ENCODE data around the gene SIGMAR1.
"Not testable (repeated sequence)": the region's sequence is repeated elsewhere in the genome, so short reads cannot be mapped to it uniquely, and the experiment has no call there.

The SIGMAR1 gene

DNA sequence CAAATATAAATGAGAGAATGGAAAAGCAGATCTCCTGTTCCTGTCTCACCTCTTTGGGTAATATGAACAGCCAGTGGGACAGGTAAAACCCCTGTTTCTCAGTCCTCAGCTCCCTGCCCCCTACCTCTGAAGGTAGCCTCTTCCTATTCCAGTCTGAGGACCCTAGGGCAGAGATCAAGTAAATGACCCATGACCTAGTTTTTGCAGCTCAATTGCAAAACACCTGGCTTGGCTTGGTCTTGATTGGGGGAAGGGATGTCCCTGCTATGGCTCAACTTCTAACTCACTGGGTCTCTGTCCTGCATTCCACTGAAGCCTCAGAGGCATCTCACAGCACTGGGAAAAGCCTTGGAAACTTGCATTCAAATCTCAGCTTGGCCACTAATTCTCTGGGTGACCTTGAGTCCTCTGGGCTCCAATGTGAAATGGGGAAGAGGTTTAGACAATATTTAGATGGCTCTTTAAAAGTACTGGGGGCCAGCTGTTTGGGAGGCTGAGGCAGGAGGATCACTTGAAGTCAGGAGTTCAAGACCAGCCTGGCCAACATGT is 7.3 kb upstream of the SIGMAR1 start:
- DNase-seq (ENCODE audit: low spot score): no peak
- in situ Hi-C loops (cut with MboI; ENCODE audit: low sequenced_read_pairs, unreplicated experiment): no loop called here
- TF ChIP-seq, protein P1, sequence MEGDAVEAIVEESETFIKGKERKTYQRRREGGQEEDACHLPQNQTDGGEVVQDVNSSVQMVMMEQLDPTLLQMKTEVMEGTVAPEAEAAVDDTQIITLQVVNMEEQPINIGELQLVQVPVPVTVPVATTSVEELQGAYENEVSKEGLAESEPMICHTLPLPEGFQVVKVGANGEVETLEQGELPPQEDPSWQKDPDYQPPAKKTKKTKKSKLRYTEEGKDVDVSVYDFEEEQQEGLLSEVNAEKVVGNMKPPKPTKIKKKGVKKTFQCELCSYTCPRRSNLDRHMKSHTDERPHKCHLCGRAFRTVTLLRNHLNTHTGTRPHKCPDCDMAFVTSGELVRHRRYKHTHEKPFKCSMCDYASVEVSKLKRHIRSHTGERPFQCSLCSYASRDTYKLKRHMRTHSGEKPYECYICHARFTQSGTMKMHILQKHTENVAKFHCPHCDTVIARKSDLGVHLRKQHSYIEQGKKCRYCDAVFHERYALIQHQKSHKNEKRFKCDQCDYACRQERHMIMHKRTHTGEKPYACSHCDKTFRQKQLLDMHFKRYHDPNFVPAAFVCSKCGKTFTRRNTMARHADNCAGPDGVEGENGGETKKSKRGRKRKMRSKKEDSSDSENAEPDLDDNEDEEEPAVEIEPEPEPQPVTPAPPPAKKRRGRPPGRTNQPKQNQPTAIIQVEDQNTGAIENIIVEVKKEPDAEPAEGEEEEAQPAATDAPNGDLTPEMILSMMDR (IDR thresholded peaks at IDR 0.05; ENCODE audit: borderline replicate concordance, control extremely low read depth, extremely low read depth, insufficient read depth, missing control alignments): no peak

DNA sequence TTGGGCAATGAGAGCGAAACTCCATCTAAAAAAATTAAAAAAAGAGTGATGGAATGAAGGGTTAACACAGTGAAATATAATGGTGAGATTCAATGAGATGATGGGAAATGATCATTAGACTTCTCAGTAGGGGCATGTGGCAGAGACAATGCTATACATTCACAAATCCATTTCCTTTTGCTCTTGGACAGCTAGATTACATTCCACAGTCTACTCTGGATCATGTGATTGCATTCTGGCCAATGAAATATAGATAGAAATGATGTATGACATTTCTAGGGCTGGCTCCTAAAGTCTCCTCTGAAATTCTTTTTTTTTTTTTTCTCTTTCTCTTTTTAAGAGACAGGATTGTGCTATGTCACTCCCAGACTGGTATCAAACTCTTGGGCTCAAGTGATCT is 5.1 kb upstream of the SIGMAR1 start:
- TF ChIP-seq, protein P1 (IDR thresholded peaks at IDR 0.05; ENCODE audit: borderline replicate concordance, control extremely low read depth, extremely low read depth, insufficient read depth, missing control alignments): no peak
- no peak for DNase-seq (ENCODE audit: low spot score)
- in situ Hi-C loops (cut with MboI; ENCODE audit: low sequenced_read_pairs, unreplicated experiment): no loop called here

DNA sequence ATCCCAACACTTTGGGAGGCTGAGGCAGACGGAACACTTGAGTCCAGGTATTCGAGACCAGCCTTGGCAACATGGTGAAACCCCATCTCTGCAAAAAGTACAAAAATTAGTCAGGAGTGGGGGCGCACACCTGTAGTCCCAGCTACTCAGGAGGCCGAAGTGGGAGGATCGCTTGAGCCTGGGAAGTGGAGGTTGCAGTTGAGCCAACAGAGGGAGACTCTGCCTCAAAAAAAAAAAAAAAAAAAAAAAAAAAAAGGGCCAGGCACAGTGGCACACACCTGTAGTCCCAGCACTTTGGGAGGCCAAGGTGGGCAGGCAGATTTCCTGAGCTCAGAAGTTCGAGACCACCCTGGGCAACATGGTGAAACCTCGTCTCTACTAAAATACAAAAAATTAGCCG is 1.7 kb upstream of the SIGMAR1 start:
- DNase-seq (ENCODE audit: low spot score); in situ Hi-C loops (cut with MboI; ENCODE audit: low sequenced_read_pairs, unreplicated experiment): not testable (repeated sequence)

DNA sequence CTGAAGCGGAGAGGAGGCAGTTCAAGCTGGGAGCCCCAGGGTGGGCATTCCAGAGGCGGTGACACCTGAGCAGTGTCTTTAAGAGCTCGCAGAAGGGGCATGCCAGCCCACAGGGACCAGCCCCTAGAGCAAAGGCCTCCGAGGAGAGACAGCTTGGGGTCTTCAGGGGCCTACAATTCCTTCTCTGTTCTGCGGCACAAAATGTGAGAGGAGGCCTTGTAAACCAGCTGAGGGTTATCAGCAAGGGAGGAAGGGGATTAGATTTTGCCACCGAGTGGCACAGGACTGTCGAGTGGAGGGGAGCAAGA is 505 bp upstream of the SIGMAR1 start:
- in situ Hi-C loops (cut with MboI; ENCODE audit: low sequenced_read_pairs, unreplicated experiment): no loop called here
- TF ChIP-seq, protein P1 (IDR thresholded peaks at IDR 0.05; ENCODE audit: borderline replicate concordance, control extremely low read depth, extremely low read depth, insufficient read depth, missing control alignments): no peak
- no peak for DNase-seq (ENCODE audit: low spot score)

DNA sequence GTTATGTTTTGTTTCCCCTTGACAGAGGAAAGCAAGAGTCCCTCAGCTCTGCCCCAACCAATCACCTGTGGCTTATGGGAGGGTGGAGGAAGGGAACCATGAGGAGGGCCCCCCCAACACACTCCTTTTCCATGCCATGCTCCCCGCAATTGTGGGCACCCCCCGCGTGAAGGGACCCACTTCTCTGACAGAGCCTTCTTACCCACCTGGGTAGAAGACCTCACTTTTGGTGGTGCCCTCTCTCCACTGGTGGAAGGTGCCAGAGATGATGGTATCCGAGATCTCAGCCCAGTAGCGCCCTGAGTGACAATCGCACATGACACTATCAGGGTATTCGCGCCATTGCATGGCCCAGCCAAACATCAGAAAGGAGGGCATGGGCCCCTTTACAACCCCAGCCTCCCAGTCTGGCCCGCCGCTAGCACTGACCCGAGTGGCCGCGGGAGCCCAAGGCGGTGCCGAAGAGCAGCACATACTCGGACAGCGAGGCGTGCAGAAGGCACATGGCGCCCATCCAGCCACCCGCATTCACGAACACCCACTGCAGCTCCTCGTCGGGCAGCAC is 714 bp downstream of the SIGMAR1 start:
- TF ChIP-seq, protein P1 (IDR thresholded peaks at IDR 0.05; ENCODE audit: borderline replicate concordance, control extremely low read depth, extremely low read depth, insufficient read depth, missing control alignments): no peak
- DNase-seq (ENCODE audit: low spot score): no peak
- in situ Hi-C loops (cut with MboI; ENCODE audit: low sequenced_read_pairs, unreplicated experiment): no loop called here

DNA sequence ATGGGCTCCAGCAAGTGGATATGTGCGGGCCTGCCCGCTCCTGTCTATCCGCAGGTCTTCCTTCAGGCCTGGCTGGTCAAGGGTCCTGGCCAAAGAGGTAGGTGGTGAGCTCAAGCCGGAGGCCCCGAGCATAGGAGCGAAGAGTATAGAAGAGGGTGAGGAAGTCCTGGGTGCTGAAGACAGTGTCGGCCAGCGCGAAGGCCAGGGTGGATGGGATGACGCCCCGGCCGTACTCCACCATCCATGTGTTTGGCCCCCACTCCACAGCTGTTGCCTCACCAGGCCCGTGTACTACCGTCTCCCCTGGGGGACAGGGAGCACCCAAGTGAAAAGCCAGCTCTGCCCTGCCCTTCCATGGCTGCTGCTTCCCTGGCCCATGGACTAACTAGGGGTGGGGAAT is 2.0 kb downstream of the SIGMAR1 start:
- TF ChIP-seq, protein P1 (IDR thresholded peaks at IDR 0.05; ENCODE audit: borderline replicate concordance, control extremely low read depth, extremely low read depth, insufficient read depth, missing control alignments): no peak
- in situ Hi-C loops (cut with MboI; ENCODE audit: low sequenced_read_pairs, unreplicated experiment): no loop called here
- DNase-seq (ENCODE audit: low spot score): no peak

DNA sequence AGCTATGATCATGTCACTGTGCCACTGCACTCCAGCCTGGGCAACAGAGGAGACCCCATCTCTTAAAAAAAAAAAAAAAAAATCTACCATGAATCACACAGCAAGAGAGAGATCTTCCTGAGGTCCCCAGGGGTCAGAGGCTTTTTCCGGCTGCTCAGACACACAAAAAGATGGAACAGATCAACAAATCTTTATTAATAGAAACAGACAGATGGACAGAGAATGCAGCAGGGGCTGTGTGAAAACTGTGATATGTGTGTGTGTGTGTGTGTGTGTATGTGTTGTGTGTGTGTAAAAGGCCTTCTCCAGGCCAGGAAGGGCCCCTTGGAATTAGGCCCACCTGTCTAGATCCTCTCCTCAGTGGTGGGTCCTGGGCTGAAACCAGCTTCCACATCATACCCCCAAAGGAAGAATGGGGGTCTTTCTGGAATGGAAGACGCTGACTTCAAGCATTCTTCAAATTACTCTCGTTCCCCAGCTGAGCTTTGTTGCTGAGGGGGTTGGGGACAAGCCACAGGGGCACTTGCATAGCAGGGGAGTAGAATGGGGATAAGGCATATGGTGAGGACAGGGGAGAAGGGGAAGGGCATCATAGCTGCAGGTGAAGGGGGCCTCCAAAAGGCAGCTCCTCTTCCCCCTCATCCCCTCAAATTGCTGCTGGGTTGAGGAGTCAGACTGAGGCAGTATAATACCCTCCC is 2.9 kb downstream of the SIGMAR1 start:
- no peak for DNase-seq (ENCODE audit: low spot score)
- in situ Hi-C loops (cut with MboI; ENCODE audit: low sequenced_read_pairs, unreplicated experiment): no loop called here
- TF ChIP-seq, protein P1 (IDR thresholded peaks at IDR 0.05; ENCODE audit: borderline replicate concordance, control extremely low read depth, extremely low read depth, insufficient read depth, missing control alignments): no peak
